ENCODE data around the gene NOXO1.

The NOXO1 gene

GRCh38 chr16:2009791-2010510 is 28.7 kb upstream of the NOXO1 start, which contains the start of gene ZNF598:
ZNF598 (minus strand) TSS chr16:2009821.
- DNase-seq (ENCODE audit: low spot score) = peak; percentile 94

- DNase-seq (ENCODE audit: low spot score) = peak; percentile 58
These were observed 28.0 kb upstream of the NOXO1 start for GRCh38 chr16:2009164-2009711.

GRCh38 chr16:2008631-2009163 is 27.4 kb upstream of the NOXO1 start:
- no peak for DNase-seq (ENCODE audit: low spot score)

- DNase-seq (ENCODE audit: low spot score) = no peak
These were observed 26.8 kb upstream of the NOXO1 start for GRCh38 chr16:2008009-2008526.

GRCh38 chr16:2007081-2007836 is 26.0 kb upstream of the NOXO1 start:
- no peak for DNase-seq (ENCODE audit: low spot score)

- no peak for DNase-seq (ENCODE audit: low spot score)
These were observed 25.0 kb upstream of the NOXO1 start for GRCh38 chr16:2006317-2006716.

- no peak for DNase-seq (ENCODE audit: low spot score)
These were observed 24.4 kb upstream of the NOXO1 start for GRCh38 chr16:2005646-2006045.

GRCh38 chr16:2004795-2005517 is 23.7 kb upstream of the NOXO1 start:
- DNase-seq (ENCODE audit: low spot score) = peak; percentile 63

- peak; percentile 96 for DNase-seq (ENCODE audit: low spot score)
These were observed 22.8 kb upstream of the NOXO1 start for GRCh38 chr16:2003827-2004641.

- DNase-seq (ENCODE audit: low spot score) = no peak
These were observed 22.1 kb upstream of the NOXO1 start for GRCh38 chr16:2003231-2003826.

GRCh38 chr16:2002406-2003230 is 21.3 kb upstream of the NOXO1 start:
- DNase-seq (ENCODE audit: low spot score) = no peak

GRCh38 chr16:2001456-2002355 is 20.4 kb upstream of the NOXO1 start:
- DNase-seq (ENCODE audit: low spot score) = no peak

GRCh38 chr16:2001035-2001434 is 19.8 kb upstream of the NOXO1 start:
- no peak for DNase-seq (ENCODE audit: low spot score)

- no peak for DNase-seq (ENCODE audit: low spot score)
These were observed 18.7 kb upstream of the NOXO1 start for GRCh38 chr16:1999866-2000514.

- no peak for DNase-seq (ENCODE audit: low spot score)
These were observed 17.9 kb upstream of the NOXO1 start for GRCh38 chr16:1998852-1999801.

GRCh38 chr16:1998360-1998835 is 17.1 kb upstream of the NOXO1 start:
- DNase-seq (ENCODE audit: low spot score) = no peak

Measured in D341Med (cell line).